NCI-H187 (cell line): Measurements from ENCODE around the gene TBC1D3B.
"Not testable (repeated sequence)": the region's sequence is repeated elsewhere in the genome, so short reads cannot be mapped to it uniquely, and the experiment has no call there.

Source experiments
- DNase-seq, 2 experiments: peaks; one replicate each; lab custom pipeline; 2025; lab: John Stamatoyannopoulos, UW

TBC1D3B gene

DNA sequence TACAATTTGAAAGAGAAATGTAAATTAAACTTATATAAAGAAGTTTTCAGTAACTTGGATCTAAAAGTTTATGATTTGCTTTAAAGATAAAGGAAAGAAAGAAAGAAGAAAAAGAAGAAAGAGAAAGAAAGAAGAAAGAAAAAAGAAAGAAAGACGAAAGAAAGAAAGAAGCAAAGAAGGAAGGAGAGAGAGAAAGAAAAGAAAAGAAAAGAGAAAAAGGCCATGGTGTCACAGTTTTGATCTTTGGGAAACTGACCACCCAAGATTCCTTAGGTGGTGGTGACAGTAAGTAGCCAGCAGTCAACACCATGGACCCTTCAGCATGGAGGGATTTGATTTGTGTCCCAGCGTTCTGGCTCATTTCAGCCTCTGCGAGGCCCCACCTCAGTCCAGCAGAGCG lies 24.7 kb upstream of the TBC1D3B start:
- DNase-seq, result not testable (repeated sequence)

DNA sequence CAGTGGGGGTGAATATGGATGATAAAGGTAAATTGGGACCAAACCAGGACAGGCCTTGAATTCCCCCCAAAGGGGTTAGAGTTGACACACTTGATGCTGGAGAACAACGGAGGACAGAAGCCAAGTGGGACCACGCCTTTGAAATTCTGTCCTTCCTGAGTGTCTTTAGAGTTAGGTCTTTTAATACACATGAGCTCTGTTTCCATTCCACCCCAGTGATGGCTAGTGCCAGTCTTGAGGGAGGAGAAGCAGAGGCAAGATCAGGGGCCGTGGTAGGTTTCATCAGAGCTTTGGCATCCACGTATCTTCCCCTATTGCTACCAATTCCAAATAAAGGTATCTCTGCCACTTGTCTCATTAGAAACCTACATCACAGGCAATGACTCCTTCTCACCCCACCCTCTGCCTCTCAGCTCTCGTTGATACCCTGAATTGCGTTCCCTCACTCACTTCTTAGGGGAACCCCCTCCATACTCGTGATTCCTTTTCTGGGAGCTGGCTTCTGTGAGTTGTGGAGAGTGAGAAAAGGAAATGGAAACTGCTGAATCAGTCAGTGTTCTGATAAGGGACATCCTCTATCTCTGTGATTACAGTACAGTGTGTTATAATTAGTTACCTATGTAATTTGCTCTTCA lies 22.5 kb upstream of the TBC1D3B start:
- DNase-seq, result no peak

DNA sequence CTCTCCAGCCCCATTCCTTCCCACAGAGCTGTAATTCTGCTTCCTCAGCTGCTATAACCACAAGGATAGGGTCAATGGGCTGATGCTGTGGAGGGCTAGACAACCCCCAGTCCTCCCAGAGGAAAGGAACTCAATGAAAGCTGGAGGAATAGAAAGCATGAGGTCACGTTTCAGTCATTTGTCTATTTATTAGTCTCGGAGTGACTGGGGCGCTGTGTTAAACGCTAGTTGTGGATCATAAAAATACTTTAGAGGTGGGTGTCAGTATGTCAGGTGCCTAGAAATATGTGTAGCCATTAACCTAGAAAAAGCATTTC lies 20.9 kb upstream of the TBC1D3B start:
- no peak for DNase-seq

DNA sequence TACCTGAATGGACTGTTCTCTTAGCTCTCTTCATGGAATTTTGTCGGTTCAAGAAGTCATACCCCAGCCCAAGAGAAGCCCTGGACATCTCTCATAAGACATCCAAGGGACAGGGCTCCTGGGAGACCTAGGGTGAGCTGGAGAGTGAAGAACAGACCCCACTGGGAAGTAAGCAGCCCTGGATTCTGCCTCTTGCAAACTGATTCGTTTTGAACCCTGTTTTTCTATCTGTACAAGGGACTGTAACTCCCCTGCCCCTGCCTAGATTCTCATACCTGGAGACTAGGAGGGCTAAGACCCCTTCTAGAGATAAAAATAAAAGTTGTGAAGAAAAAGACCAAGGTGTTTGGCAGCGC lies 19.7 kb upstream of the TBC1D3B start:
- no peak for DNase-seq

DNA sequence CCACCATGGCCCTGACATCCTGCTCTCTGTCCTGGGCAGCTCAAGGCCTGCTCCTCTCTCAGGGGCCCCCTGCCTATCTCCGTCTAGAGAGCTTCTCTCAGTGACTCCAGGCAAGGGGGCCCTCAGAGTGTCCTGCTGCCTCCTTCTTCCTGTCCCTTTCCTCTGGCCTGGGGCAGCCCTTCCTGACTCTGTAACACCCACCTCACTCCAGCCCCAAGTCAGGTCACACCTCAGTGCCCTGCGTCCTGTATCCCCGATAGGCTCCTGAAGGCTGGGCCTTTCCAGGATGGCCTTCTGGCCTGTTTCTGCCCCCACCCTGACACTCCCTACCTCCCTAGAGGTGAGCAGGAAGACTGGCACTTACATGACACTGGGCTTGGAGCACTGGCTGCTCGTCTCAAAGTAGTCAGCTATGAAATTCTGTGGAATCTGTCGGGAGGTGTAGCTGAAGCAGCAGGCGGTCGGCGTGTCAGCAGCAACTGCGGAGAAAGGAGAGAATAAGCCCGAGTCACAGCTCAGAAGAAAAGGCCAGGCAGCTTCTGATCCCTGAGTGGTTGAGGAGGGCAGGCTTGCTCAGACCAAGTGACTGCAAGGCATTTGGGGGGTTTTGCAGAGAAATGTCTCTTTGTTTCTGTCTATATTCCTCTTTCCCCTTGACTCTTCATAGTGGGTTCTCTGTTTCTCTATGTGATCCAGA lies 19.1 kb upstream of the TBC1D3B start:
- DNase-seq, result no peak

DNA sequence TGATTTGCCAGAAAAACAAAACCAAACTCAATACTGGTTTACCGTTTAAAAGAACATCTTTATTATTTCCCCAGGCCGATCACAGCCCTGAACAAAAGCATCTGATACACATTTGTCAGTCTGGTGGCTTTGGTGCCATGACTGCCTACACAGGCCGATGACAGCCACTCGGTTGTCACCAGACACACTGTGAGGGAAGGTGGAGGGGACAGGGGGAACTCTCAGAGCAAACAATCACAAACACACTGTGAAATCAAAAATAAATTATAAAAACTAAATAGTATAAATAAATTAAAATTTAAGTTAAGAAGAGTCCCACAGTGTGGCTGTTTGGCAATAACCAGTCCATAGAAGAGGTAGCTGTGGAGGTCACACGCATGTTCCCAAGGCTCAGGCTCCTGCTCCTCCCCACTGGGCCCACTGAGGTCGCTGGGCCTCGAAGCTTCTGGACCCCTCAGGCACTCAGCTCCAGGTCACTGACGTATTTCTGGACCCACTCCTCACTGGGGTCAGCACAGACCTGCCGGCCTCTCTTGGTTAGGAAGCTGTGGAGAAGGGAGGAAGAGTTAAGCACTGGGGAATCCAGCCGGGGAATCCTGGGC lies 18.5 kb upstream of the TBC1D3B start:
- not testable (repeated sequence) for DNase-seq

DNA sequence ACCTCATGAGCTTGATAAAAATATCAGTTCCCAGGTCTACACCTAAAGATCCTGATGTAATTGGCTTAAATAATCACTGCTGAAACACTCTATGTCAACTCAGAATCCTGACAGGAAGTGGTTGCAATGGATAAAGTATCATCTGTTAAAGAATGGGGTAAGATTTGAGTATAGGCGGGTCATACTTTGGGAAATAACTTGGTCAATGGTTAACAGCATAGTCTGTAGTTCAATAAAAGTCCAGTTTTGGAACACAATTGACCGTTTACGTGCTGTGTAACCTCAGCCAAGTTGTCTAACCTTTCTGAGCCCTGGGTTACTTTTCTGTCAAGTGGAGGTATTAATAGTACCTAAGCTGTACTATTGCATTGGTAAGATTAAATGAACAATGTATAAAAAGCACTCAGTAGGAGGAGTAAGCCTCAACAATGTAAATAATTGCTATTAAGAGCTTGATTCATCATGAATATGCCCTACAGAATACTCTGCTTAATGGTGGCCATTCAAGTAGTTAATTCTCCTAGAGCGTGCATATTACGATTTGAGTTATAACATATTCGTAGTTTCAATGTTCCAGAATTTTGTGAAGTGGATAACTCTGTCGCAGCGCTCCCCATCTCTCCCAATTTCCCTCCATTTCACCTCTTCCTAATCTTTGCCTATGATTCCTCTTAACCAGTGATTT lies 17.9 kb upstream of the TBC1D3B start:
- not testable (repeated sequence) for DNase-seq

DNA sequence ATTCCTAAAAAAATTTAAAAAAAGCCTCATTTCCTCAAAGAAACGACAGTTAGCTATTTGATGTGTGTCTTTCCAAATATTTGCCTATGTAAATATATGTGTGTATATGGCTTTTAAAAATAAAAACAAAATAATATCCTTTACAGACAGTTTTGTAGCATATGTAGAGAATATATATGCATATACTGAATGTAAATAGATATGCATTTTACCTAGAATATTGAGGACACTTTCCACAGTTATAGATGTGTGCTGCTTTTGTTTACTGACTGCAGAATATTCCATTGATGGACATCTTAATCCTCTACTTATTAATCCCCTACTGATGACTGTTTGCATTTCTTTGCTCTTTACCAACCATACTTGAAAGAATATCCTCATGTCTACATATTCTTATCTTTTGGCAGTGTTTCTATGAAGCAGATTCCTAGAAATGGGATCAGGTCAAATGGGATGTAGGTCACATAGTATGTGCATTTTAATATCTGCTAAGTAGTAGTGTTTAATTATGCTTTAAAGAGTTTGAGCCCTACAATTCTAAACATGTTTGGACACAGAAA lies 16.9 kb upstream of the TBC1D3B start:
- no peak for DNase-seq

DNA sequence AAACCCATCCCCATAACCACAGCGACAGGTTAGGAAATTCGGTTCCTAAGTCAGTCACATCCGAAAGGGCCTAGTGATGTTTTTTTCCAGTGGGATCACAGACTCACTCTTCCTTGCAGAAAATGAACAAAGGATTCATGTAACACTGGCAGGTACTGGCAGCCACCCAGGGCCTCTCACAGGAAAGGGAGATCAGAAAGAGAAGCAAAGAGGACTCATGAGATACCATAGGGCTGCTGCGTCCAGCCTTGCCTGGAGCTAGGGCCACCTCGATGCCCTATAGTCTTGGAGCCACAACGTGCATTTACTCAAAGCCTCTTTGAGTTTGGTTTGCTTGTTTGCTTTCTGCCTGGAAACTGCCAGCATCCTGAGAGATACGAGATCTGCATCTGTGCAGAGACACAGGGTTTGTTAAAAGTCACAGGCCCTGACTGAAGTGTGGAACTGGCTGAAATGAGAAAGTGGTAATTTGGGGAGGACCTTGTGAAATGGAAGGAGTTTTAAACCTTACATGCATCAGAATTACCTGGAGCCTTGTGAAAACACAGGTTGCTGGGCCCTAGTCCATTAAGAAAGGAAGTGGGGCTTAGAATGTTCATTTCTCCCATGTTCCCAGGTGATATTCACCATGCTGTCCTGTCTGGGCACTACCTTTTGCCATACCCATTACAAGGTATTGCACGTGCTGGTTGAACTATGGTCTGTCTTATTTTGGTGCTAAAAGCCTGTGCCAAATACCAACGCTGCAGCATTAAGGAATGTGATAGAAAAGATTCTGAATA lies 14.3 kb upstream of the TBC1D3B start:
- not testable (repeated sequence) for DNase-seq

DNA sequence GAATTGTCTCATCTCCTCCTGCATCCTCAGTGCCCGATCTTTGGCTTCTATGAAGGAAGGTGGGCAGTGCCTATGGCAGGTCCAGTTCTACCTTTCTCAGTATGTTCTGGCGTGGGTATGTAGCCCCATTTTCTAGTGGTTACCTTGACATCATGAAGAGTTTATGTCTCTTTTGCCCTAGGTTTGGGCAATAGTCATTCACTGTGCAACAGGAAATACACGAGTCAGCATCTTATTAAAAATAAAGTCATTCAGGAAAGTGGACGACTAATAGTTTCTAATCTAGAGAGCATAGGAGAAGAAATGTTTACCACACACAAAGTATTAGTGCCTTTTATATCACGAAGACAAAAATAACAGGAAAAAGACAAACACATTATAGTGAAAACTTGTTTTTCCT lies 13.6 kb upstream of the TBC1D3B start:
- DNase-seq, result not testable (repeated sequence)

DNA sequence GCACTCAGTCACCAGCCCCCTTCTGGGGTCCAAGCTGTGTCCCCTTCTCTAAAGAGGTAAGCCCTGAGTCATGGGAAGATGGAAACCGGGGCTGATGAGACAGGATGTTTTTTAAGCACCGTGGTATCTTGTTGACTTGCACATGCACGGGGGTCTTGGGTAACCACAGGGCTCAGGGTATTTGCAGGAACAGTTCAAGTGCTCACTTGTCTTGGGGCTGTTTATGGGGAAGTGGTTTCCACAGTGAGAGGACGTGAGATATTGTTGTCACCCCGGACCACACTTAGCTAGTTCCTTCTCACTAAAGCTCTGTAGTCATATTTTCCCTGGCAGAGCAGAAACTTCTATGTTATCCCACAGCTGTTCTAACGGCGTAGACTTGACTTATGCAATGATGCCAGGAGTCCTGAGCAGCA lies 12.5 kb upstream of the TBC1D3B start:
- no peak for DNase-seq

DNA sequence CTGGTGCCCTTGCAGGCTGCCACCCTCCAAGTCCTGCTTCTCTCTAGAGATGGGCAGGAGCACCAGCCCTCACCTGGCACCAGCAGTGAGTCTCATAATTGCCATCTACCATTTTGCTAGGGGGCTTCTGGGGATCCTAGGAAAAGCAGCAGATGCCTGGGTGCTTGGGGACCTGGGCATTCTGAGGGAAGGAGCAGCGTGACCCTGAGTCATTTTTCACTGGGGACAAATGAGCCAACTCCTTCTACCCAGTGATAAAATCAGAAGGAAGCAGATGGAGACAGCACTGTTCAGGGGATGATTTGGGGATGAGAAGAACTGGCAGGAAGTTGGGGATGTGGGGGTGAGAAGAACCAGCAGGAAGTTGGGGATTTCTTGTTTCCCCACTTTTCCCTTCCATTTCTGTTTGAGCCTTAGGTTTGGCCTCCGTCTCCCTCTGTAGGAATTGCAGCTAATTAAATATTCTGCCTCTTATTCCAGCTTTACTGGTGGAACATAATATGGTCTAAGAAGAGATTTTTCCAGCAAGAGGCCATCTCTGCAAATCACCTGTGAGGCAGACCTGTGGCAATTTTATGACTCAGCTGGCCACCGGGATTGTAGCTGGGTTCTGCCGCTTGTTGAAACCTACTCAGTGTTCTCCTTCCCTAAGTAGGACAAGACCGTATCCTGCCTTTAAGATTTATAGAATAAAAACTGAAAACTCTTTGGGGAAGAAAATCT lies 11.7 kb upstream of the TBC1D3B start:
- DNase-seq, result not testable (repeated sequence)

DNA sequence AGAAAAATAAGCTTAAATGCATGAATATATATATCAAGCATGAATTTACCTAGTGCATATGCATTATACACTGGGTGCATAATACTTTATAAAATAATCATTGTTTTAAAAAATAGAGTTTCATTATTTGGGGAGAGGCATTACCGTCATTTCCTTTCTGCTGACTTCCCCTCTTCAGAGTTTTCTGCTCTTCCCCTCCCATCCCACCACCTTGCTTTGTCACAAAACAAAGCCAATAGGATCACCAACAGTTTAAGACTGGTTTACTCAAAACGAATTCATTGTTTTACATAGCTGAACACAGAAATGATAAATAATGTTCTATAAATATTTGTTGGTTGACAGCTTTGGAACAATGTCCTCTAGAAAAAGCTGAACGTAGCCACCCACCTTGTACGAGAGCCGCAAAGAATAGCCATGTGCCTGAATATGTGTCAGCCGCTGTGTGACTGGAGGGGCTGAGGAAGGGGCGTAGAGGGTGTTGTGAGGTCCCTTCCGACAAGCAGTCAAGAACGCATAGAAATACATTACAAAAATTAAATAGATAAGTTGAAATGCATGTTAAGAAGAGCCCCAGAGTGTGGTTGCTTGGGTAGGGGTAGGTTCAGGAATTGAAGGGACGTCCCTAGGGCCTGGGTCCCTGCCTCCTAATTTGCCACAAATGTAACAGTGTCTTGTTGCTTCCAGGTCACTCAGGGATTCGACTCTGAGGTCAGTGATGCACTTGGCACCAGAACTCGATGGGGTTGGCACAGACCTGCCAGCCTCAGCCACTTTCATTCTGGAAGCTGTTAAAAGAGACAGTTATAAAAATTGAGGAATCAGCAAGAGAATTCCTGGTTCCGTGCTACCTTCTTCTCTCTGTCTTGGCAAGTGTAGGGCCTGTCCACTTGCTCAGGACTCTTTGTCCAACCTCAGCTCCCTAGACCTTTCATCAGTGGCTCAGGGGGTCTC lies 10.7 kb upstream of the TBC1D3B start:
- not testable (repeated sequence) for DNase-seq

DNA sequence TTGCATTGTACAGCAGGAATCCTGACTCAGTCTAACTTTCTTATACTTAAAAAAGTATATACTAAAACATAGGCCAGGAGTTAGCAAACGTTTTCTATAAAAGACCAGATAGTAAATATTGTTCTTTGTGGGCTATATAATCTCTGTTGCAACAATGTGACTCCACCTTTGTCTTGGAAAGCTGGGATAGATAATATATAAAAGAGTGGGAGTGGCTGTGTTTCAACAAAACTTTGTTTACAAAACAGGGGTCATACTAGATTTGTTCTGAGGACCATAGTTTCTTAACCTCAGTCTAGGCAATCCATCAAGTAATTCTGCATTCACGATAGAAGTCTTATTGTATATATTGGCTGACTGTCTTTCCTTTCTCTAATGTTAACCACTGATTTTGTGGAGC lies 9.0 kb upstream of the TBC1D3B start:
- DNase-seq, result no peak

DNA sequence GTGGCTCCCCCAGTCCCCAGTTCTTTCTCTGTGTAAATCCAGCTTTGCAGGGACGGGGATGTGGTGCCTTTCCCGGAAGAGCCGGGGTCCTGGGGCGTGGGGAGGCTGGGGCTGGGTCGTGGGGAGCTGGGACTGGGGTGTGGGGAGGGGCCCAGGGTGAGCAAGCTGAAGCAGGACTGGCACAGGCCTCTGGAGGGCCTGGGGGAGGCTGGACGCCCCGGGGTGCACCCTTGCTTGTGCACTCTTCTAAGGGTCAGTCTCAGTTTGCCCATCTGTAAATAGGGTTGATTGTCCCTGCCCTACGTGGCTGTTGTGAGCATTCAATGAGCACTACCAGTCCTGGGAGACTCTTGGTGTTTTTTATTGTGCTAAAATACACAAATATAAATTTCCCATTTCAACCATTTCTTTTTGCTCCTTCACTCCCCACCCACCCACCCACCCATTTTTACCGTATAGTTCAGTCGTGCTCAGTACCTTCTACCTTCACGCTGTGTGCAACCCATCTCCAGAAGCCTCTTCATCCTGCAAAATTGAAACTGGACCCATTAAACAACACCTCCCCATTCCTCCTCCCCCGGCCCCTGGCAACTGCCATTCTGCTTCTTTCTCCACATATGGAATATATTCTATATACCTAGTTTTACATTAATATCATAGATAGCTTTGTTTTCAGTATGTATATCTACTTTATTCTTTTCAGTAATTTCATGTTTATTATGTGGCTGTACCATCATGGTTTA lies 7.8 kb upstream of the TBC1D3B start:
- DNase-seq, result no peak

DNA sequence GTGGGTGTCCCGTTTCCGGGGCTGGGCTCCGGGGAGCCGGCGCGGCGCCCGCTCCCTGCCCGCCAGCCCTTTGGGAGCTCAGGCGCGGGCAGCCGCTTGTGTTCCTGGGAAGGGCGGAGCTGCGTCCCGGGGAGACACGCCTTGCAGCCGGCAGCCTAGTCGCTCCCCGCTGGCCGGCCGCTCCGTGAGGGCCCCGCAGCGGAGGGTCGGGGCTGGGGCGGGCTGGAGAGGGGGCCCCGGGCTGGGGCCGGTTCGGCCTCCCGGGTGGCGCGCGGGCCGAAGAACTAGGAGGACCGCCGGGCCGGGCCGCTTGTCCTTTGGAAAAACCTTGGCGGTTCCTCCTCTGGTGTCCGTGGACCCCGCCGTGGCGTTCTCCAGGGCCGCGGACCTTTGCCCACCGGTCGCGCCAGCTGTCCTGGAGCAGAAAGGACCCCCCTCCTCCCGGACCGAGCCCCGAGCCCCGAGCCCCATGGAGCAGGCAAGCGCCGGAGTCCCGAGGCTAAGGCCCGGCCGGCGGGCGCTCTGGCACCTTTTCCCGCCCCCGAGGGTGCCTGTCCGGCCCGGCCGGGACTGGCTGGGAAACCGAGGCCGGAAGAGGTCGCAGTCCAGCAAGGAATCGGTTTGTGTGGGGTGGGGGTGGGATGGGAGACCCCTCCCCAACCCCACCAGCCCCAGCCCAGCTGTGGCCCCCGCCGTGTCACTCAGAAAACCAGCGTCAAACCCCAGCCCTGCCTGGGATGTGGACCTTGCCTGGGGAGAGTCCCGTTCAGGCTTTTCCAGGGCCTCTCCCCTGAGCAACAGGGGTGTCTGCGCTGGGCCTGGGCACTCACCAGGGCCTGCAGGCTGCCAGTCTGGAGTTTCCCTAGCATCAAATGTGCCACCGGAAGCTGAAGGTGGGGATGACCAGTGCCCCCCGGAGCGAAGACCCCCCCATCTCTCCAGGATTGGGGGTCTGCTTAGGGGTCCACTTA lies 6.8 kb upstream of the TBC1D3B start:
- peak in 1 of 2 experiments; percentile 38 for DNase-seq

DNA sequence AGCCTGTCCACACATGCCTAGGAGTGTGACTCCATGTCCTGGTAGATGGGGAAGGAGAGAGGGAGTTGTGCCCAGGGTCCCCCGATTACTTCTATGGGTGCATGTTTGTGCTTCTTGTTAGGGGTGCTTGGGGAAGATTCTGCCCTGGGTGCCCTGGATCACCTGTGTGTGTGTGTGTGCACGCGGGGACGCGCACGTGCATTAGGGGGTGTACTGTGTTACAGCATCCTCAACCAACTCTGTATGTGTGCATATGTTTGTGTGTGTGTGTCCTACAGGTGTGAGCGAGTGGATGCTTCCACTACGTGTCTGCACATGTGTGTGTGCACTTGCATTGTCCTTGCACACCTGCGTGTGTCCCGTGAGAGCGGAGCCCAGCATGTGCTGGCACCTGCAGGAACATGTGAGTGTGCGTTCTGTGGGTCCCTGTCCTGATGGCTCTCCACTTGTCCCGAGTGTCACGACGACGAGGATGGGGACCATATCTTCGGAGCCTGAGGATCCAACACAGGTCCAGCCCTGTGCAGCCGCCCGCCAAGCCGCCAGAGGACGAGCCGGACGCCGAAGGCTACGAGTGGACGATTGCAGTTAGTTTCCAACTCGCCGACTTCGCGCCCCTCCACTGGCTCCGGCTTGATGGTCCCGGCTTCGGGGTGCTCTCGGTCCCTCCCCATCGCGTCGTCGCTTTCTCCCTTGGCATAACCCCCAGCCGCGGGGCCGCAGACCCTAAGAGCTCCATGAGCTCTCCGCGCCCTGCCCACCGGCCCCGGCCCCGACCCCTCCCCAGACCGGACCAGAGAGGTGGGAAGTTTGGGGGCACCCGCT lies 6.0 kb upstream of the TBC1D3B start:
- DNase-seq, result no peak
